ENCODE results near the gene BTBD10.

DNA sequence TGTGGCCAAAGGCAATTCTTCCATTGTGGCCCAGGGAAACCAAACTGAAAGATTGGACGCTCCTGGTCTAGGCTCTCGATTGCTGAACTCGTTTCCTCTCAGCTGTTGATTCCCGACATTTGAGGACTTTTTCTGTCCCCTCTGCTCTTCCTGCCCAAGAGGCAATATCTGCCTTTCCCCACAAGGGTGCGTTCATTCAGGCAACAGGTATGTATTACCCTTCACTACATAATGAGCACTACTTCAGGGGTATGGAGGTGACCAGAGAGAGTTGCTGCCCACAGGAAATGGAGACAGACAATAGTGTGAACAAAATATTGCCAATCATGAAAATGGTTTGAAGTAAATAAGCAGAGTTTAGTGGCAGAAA lies 24.6 kb upstream of the BTBD10 start:
- TF ChIP-seq, protein P1, sequence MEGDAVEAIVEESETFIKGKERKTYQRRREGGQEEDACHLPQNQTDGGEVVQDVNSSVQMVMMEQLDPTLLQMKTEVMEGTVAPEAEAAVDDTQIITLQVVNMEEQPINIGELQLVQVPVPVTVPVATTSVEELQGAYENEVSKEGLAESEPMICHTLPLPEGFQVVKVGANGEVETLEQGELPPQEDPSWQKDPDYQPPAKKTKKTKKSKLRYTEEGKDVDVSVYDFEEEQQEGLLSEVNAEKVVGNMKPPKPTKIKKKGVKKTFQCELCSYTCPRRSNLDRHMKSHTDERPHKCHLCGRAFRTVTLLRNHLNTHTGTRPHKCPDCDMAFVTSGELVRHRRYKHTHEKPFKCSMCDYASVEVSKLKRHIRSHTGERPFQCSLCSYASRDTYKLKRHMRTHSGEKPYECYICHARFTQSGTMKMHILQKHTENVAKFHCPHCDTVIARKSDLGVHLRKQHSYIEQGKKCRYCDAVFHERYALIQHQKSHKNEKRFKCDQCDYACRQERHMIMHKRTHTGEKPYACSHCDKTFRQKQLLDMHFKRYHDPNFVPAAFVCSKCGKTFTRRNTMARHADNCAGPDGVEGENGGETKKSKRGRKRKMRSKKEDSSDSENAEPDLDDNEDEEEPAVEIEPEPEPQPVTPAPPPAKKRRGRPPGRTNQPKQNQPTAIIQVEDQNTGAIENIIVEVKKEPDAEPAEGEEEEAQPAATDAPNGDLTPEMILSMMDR (IDR thresholded peaks at IDR 0.05; ENCODE audit: poor library complexity, severe bottlenecking), result no peak
- TF ChIP-seq EZH2 (IDR thresholded peaks at IDR 0.05; ENCODE audit: borderline replicate concordance, insufficient read depth, low read length, poor library complexity, severe bottlenecking) (no peak), EP300 (conservative IDR thresholded peaks at IDR 0.05; ENCODE audit: poor library complexity, severe bottlenecking) (no peak), SMC3 (conservative IDR thresholded peaks at IDR 0.05; ENCODE audit: poor library complexity) (no peak)

All from neural cell (in vitro differentiated cells).